Measurements from ENCODE around the gene SERPINA5. TPM values are rescaled to one million over a fixed set of nuclear protein-coding genes. Genes with fewer than 3 reads are reported as not detected.

SERPINA5 gene
- total and polyA plus RNA-seq, 2 of the 13 experiments (the other 11 are each of a cell fraction or from before 2014, with no cell fraction given), result 449 to 498 TPM

- TF ChIP-seq ZNF121 (CRISPR knock-in tag; IDR thresholded peaks at IDR 0.05) (peak; percentile 63; the same call in 1 of the 2 replicates), PLRG1 (conservative IDR thresholded peaks at IDR 0.05) (no peak), BORCS8-MEF2B (CRISPR knock-in tag; IDR thresholded peaks at IDR 0.05) (peak; percentile 95), GMEB2 (CRISPR knock-in tag; IDR thresholded peaks at IDR 0.05; ENCODE audit: low read depth) (no peak), MIXL1 (CRISPR knock-in tag; IDR thresholded peaks at IDR 0.05) (peak; percentile 96), ZNF33B (CRISPR knock-in tag; IDR thresholded peaks at IDR 0.05) (peak; percentile 49), KAT2B (IDR thresholded peaks at IDR 0.05; ENCODE audit: borderline replicate concordance, low read depth, low read length) (no peak), CENPT (CRISPR knock-in tag; IDR thresholded peaks at IDR 0.05; ENCODE audit: low read depth) (no peak), SUZ12 (IDR thresholded peaks at IDR 0.05; ENCODE audit: low read depth, low read length) (no peak), MBNL3 (CRISPR knock-in tag; conservative IDR thresholded peaks at IDR 0.05) (no peak), SIX1 (CRISPR knock-in tag; IDR thresholded peaks at IDR 0.05; ENCODE audit: borderline replicate concordance) (peak; percentile 89), DNMT3B (CRISPR knock-in tag; conservative IDR thresholded peaks at IDR 0.05) (peak; percentile 89), ZBTB3 (CRISPR knock-in tag; IDR thresholded peaks at IDR 0.05; ENCODE audit: borderline replicate concordance, low read depth) (peak; percentile 99), LRRFIP1 (CRISPR knock-in tag; conservative IDR thresholded peaks at IDR 0.05) (no peak), SIX4 (CRISPR knock-in tag; IDR thresholded peaks at IDR 0.05) (peak; percentile 93), DDIT3 (CRISPR knock-in tag; IDR thresholded peaks at IDR 0.05) (0 out of 2 replicates have a peak, but pooled peaks have one; percentile 47), FOXA1 (IDR thresholded peaks at IDR 0.05) (peak; percentile 91), FOXA1 (CRISPR knock-in tag; IDR thresholded peaks at IDR 0.05) (peak; percentile 99), BCLAF1 (IDR thresholded peaks at IDR 0.05) (no peak), ZNF501 (CRISPR knock-in tag; IDR thresholded peaks at IDR 0.05) (peak; percentile 99), ZNF777 (CRISPR knock-in tag; IDR thresholded peaks at IDR 0.05) (0 out of 2 replicates have a peak, but pooled peaks have one; percentile 33), HOXA5 (CRISPR knock-in tag; IDR thresholded peaks at IDR 0.05) (peak; percentile 72; the same call in 1 of the 2 replicates), JARID2 (CRISPR knock-in tag; IDR thresholded peaks at IDR 0.05; ENCODE audit: insufficient replicate concordance) (no peak), ZNF878 (CRISPR knock-in tag; IDR thresholded peaks at IDR 0.05) (peak; percentile 92), RFX1 (IDR thresholded peaks at IDR 0.05) (no peak), ZNF678 (CRISPR knock-in tag; IDR thresholded peaks at IDR 0.05) (no peak), CBFB (CRISPR knock-in tag; IDR thresholded peaks at IDR 0.05) (peak; percentile 89)
These were observed 12.7 kb downstream of the SERPINA5 start (continued) for GRCh38 chr14:94593749-94594431.
